Measurements from ENCODE around the gene FMNL2. TPM values are rescaled to one million over a fixed set of nuclear protein-coding genes. Genes with fewer than 3 reads are reported as not detected.

FMNL2 gene
- total RNA-seq, 1 experiment from 2014 or later: 11.6 TPM

- Histone ChIP-seq H3K9me3 (no peaks in the 10 kb centered on the region), H3K4me3 (no peak overlapping the region), H3K27me3 (no peaks in the 10 kb centered on the region), H3K36me3 (no peaks in the 10 kb centered on the region)
- peak; percentile 22 for DNase-seq
Measured at GRCh38 chr2:152477347-152478092, 142.5 kb downstream of the FMNL2 start.

- H3K36me3 ChIP-seq: no peaks in the 10 kb centered on the region
- no peaks in the 10 kb centered on the region for H3K27me3 ChIP-seq
- peak; percentile 36 for DNase-seq
- no peaks in the 10 kb centered on the region for H3K9me3 ChIP-seq
- no peak overlapping the region for H3K4me3 ChIP-seq
Measured at GRCh38 chr2:152479282-152479681, 144.3 kb downstream of the FMNL2 start.

- H3K9me3 ChIP-seq: no peaks in the 10 kb centered on the region
- no peaks in the 10 kb centered on the region for H3K27me3 ChIP-seq
- no peaks in the 10 kb centered on the region for H3K36me3 ChIP-seq
- no peak overlapping the region for H3K4me3 ChIP-seq
- no peak for DNase-seq
Measured at GRCh38 chr2:152480821-152481399, 145.9 kb downstream of the FMNL2 start.

GRCh38 chr2:152481881-152482583 is 147.1 kb downstream of the FMNL2 start:
- no peak for DNase-seq
- no peaks in the 10 kb centered on the region for H3K36me3 ChIP-seq
- H3K9me3 ChIP-seq: no peaks in the 10 kb centered on the region
- no peak overlapping the region for H3K4me3 ChIP-seq
- no peaks in the 10 kb centered on the region for H3K27me3 ChIP-seq

- no peak for DNase-seq
- H3K4me3 ChIP-seq: no peak overlapping the region
- no peaks in the 10 kb centered on the region for H3K36me3 ChIP-seq
- no peaks in the 10 kb centered on the region for H3K27me3 ChIP-seq
- no peaks in the 10 kb centered on the region for H3K9me3 ChIP-seq
Measured at GRCh38 chr2:152483276-152484063, 148.5 kb downstream of the FMNL2 start.

- no peak for DNase-seq
- no peaks in the 10 kb centered on the region for H3K27me3 ChIP-seq
- H3K36me3 ChIP-seq: no peaks in the 10 kb centered on the region
- H3K4me3 ChIP-seq: no peak overlapping the region
- H3K9me3 ChIP-seq: no peaks in the 10 kb centered on the region
Measured at GRCh38 chr2:152485954-152486736, 151.2 kb downstream of the FMNL2 start.

- no peaks in the 10 kb centered on the region for H3K9me3 ChIP-seq
- H3K4me3 ChIP-seq: no peak overlapping the region
- no peak for DNase-seq
- H3K36me3 ChIP-seq: no peaks in the 10 kb centered on the region
- H3K27me3 ChIP-seq: no peaks in the 10 kb centered on the region
Measured at GRCh38 chr2:152486737-152487400, 151.9 kb downstream of the FMNL2 start.

- Histone ChIP-seq H3K27me3 (no peaks in the 10 kb centered on the region), H3K9me3 (no peaks in the 10 kb centered on the region), H3K36me3 (no peaks in the 10 kb centered on the region), H3K4me3 (no peak overlapping the region)
- no peak for DNase-seq
Measured at GRCh38 chr2:152488075-152488474, 153.1 kb downstream of the FMNL2 start.

- H3K36me3 ChIP-seq: no peaks in the 10 kb centered on the region
- H3K4me3 ChIP-seq: no peak overlapping the region
- no peaks in the 10 kb centered on the region for H3K27me3 ChIP-seq
- DNase-seq: no peak
- no peaks in the 10 kb centered on the region for H3K9me3 ChIP-seq
Measured at GRCh38 chr2:152489364-152489763, 154.4 kb downstream of the FMNL2 start.

GRCh38 chr2:152490686-152491455 is 155.9 kb downstream of the FMNL2 start:
- Histone ChIP-seq H3K27me3 (no peaks in the 10 kb centered on the region), H3K9me3 (peaks cover 3% of the 10 kb centered on the region; the same call in 1 of the 2 replicates), H3K4me3 (no peak overlapping the region), H3K36me3 (no peaks in the 10 kb centered on the region)
- no peak for DNase-seq

- DNase-seq: no peak
- Histone ChIP-seq H3K27me3 (no peaks in the 10 kb centered on the region), H3K4me3 (no peak overlapping the region), H3K36me3 (no peaks in the 10 kb centered on the region), H3K9me3 (peaks cover 7% of the 10 kb centered on the region; the same call in 1 of the 2 replicates)
Measured at GRCh38 chr2:152492131-152492530, 157.2 kb downstream of the FMNL2 start.

GRCh38 chr2:152492911-152493310 is 157.9 kb downstream of the FMNL2 start:
- DNase-seq: no peak
- Histone ChIP-seq H3K9me3 (peaks cover 7% of the 10 kb centered on the region; the same call in 1 of the 2 replicates), H3K4me3 (no peak overlapping the region), H3K36me3 (no peaks in the 10 kb centered on the region), H3K27me3 (no peaks in the 10 kb centered on the region)

GRCh38 chr2:152493417-152493816 is 158.4 kb downstream of the FMNL2 start:
- no peaks in the 10 kb centered on the region for H3K27me3 ChIP-seq

GRCh38 chr2:152493945-152494528 is 159.1 kb downstream of the FMNL2 start:
- no peak for DNase-seq
- no peak overlapping the region for H3K4me3 ChIP-seq
- peaks cover 7% of the 10 kb centered on the region; the same call in 1 of the 2 replicates for H3K9me3 ChIP-seq
- no peaks in the 10 kb centered on the region for H3K36me3 ChIP-seq
- no peaks in the 10 kb centered on the region for H3K27me3 ChIP-seq

More at GRCh38 chr2:152493417-152493816, 158.4 kb downstream of the FMNL2 start:
- Histone ChIP-seq H3K9me3 (peaks cover 7% of the 10 kb centered on the region; the same call in 1 of the 2 replicates), H3K4me3 (no peak overlapping the region), H3K36me3 (no peaks in the 10 kb centered on the region)
- no peak for DNase-seq

- no peak overlapping the region for H3K4me3 ChIP-seq
- peaks cover 7% of the 10 kb centered on the region; the same call in 1 of the 2 replicates for H3K9me3 ChIP-seq
- no peaks in the 10 kb centered on the region for H3K27me3 ChIP-seq
- DNase-seq: no peak
- no peaks in the 10 kb centered on the region for H3K36me3 ChIP-seq
Measured at GRCh38 chr2:152496371-152496770, 161.4 kb downstream of the FMNL2 start.
